Measurements from ENCODE around the gene NCK2. TPM values are rescaled to one million over a fixed set of nuclear protein-coding genes. Genes with fewer than 3 reads are reported as not detected.
A peak's percentile ranks its signal among the peaks of the same experiment; 100 is the strongest.

Gene NCK2
- polyA plus RNA-seq, 3 donors: 2.5 to 18.2 (median 7.6) TPM

GRCh38 chr2:105875241-105875640, 130.5 kb downstream of the NCK2 start:
- Mint-ChIP-seq H3K27me3 (ENCODE audit: low read depth in 3 of 3) (no peaks in the 10 kb centered on the region), H3K36me3 (peaks cover 36 to 39% of the 10 kb centered on the region in 2 donors)
- no peak overlapping the region for H3K4me3 ChIP-seq (replicated peaks in 1 of 3; ENCODE audit: low read depth in 2 of 3, low read length in 3 of 3)

GRCh38 chr2:105876191-105876590, 131.5 kb downstream of the NCK2 start:
- H3K79me2 ChIP-seq (ENCODE audit: insufficient read depth, low read length): no peaks in the 10 kb centered on the region
- H3K9me3 Mint-ChIP-seq: peaks cover 10 to 27% (median 13%) of the 10 kb centered on the region in 7 donors
- H3K4me2 ChIP-seq (replicated peaks; ENCODE audit: extremely low read depth, low read length, poor library complexity, severe bottlenecking): no peak overlapping the region
- intact Hi-C loops (cut with micrococcal nuclease): no loop called here
- H3K9ac ChIP-seq (ENCODE audit: insufficient read depth, low read length, poor library complexity, severe bottlenecking): no peak overlapping the region
- H3K9me3 ChIP-seq (replicated peaks in 1 of 2; ENCODE audit: control insufficient read depth in 1 of 2, insufficient read depth in 1 of 2, low read length in 2 of 2): peaks cover 23 to 26% of the 10 kb centered on the region in 2 donors
- no peaks in the 10 kb centered on the region for H3K27me3 Mint-ChIP-seq (ENCODE audit: low read depth in 3 of 3)
- TF ChIP-seq CTCF (IDR thresholded peaks at IDR 0.05): no peak
- peaks cover 35 to 46% of the 10 kb centered on the region in 2 donors for H3K36me3 Mint-ChIP-seq
- H3K27me3 ChIP-seq (ENCODE audit: control insufficient read depth in 2 of 2, insufficient read depth in 2 of 2, low read length in 2 of 2): no peaks in the 10 kb centered on the region
- peaks cover 5 to 10% of the 10 kb centered on the region in 2 donors for H3K4me1 ChIP-seq (ENCODE audit: control insufficient read depth in 1 of 2, insufficient read depth in 2 of 2, low read length in 2 of 2)
- H3K27ac ChIP-seq (ENCODE audit: low read depth in 1 of 2, low read length in 2 of 2): no peak overlapping the region
- peaks cover 13% of the 10 kb centered on the region for H3K4me1 Mint-ChIP-seq
- H3K27ac Mint-ChIP-seq: peak overlapping the region in 1 of 7 donors; percentile 34
- H3K4me3 Mint-ChIP-seq: no peak overlapping the region
- peaks cover 3% of the 10 kb centered on the region for H4K20me1 ChIP-seq (ENCODE audit: insufficient read depth, low read length)
- no peak overlapping the region for H2AFZ ChIP-seq (ENCODE audit: insufficient read depth, low read depth, low read length, poor library complexity, severe bottlenecking)
- 100% methylated on average over 3 of the region's 4 CpGs for WGBS (ENCODE audit: insufficient coverage)
- H3K4me3 ChIP-seq (replicated peaks in 1 of 3; ENCODE audit: low read depth in 2 of 3, low read length in 3 of 3): no peak overlapping the region
- DNase-seq: no peak
- peaks cover 2 to 34% of the 10 kb centered on the region in 2 donors for H3K36me3 ChIP-seq (replicated peaks in 1 of 2; ENCODE audit: control insufficient read depth in 1 of 2, insufficient read depth in 2 of 2, low read length in 2 of 2)

More at GRCh38 chr2:105875241-105875640, 130.5 kb downstream of the NCK2 start:
- Histone ChIP-seq H3K79me2 (ENCODE audit: insufficient read depth, low read length) (no peaks in the 10 kb centered on the region), H2AFZ (ENCODE audit: insufficient read depth, low read depth, low read length, poor library complexity, severe bottlenecking) (no peak overlapping the region), H3K9ac (ENCODE audit: insufficient read depth, low read length, poor library complexity, severe bottlenecking) (no peak overlapping the region), H3K36me3 (replicated peaks in 1 of 2; ENCODE audit: control insufficient read depth in 1 of 2, insufficient read depth in 2 of 2, low read length in 2 of 2) (peaks cover 0 to 27% of the 10 kb centered on the region in 2 donors), H3K4me2 (replicated peaks; ENCODE audit: extremely low read depth, low read length, poor library complexity, severe bottlenecking) (no peak overlapping the region), H3K27me3 (ENCODE audit: control insufficient read depth in 2 of 2, insufficient read depth in 2 of 2, low read length in 2 of 2) (no peaks in the 10 kb centered on the region), H4K20me1 (ENCODE audit: insufficient read depth, low read length) (peaks cover 3% of the 10 kb centered on the region), H3K4me1 (ENCODE audit: control insufficient read depth in 1 of 2, insufficient read depth in 2 of 2, low read length in 2 of 2) (peaks cover 5 to 10% of the 10 kb centered on the region in 2 donors), H3K27ac (ENCODE audit: low read depth in 1 of 2, low read length in 2 of 2) (no peak overlapping the region), H3K9me3 (replicated peaks in 1 of 2; ENCODE audit: control insufficient read depth in 1 of 2, insufficient read depth in 1 of 2, low read length in 2 of 2) (peaks cover 13 to 19% of the 10 kb centered on the region in 2 donors)
- Mint-ChIP-seq H3K9me3 (peaks cover 5 to 19% (median 9%) of the 10 kb centered on the region in 7 donors), H3K4me1 (peaks cover 13% of the 10 kb centered on the region), H3K4me3 (no peak overlapping the region), H3K27ac (peak overlapping the region in 1 of 7 donors; percentile 67)
- WGBS (ENCODE audit: insufficient coverage): 96% methylated on average over 5 of the region's 7 CpGs
- intact Hi-C loops (cut with micrococcal nuclease): no loop called here
- no peak for TF ChIP-seq CTCF (IDR thresholded peaks at IDR 0.05)
- DNase-seq: no peak

Measured in CD14-positive monocyte (primary cell).